AG08395 (cell line): ENCODE data around the gene ERICH6.

Experiments
- DNase-seq: peaks from one replicate; pipeline ENCODE4 v3.0.0; 2012; ENCODE audit warnings: mixed read lengths, low spot score

The ERICH6 gene

GRCh38 chr3:150612494-150612893 lies 91.2 kb downstream of the ERICH6 start:
- DNase-seq, result no peak

GRCh38 chr3:150611666-150612065 lies 92.1 kb downstream of the ERICH6 start:
- DNase-seq, result no peak

- no peak for DNase-seq
Measured at GRCh38 chr3:150610785-150611184, 92.9 kb downstream of the ERICH6 start.

GRCh38 chr3:150609988-150610387 lies 93.7 kb downstream of the ERICH6 start:
- no peak for DNase-seq
